HEK293 (cell line): ENCODE results near the gene ITPR3.

ENCODE experiments used
- ZNF23 ChIP-seq: fragments of 450-650 bp; formaldehyde crosslinking; IDR thresholded peaks from 2 replicates; pipeline ENCODE4 v1.5.1; 2016; ENCODE audit warnings: missing biosample characterization, missing genetic modification characterization, borderline replicate concordance
- ZNF266 ChIP-seq: fragments of 450-650 bp; formaldehyde crosslinking; IDR thresholded peaks from 2 replicates; pipeline ENCODE4 v1.5.1; 2016; ENCODE audit warnings: missing biosample characterization, missing genetic modification characterization, low read depth
- TF ChIP-seq, protein P1 (sequence below): fragments of 450-650 bp; formaldehyde crosslinking; IDR thresholded peaks from 2 replicates; pipeline ENCODE4 v1.5.1; 2016; ENCODE audit warnings: missing biosample characterization, missing genetic modification characterization
- TF ChIP-seq, protein P2 (sequence below): fragments of 450-650 bp; formaldehyde crosslinking; IDR thresholded peaks from 2 replicates; pipeline ENCODE4 v1.5.1; 2016; ENCODE audit warnings: missing biosample characterization, missing genetic modification characterization

DNA sequence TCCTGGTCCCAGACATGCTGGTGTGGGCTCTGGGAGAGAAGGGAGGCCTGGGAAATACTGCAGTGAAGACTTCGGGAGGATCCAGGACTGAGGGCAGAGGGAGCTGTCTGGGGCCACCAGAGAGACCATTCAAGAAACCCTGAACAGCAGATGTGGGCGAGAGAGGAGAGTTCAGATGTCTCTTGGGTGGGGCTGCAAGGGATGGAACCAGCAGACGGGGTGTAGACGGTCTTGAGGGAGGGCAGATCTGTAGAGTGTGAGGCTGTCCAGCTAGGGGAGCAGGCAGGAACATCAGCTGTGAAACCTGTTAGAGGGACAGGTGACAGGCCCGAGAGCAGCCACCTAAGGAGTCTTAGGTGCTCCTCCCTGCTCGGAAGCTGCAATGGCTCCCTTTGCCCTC, 38.9 kb downstream of the ITPR3 start:
- no peak for TF ChIP-seq ZNF266 (tag by site-specific recombination)
- TF ChIP-seq, protein P1, sequence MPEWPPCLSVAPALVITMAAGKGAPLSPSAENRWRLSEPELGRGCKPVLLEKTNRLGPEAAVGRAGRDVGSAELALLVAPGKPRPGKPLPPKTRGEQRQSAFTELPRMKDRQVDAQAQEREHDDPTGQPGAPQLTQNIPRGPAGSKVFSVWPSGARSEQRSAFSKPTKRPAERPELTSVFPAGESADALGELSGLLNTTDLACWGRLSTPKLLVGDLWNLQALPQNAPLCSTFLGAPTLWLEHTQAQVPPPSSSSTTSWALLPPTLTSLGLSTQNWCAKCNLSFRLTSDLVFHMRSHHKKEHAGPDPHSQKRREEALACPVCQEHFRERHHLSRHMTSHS, result no peak
- TF ChIP-seq ZNF23 (tag by site-specific recombination), result no peak
- TF ChIP-seq, protein P2, sequence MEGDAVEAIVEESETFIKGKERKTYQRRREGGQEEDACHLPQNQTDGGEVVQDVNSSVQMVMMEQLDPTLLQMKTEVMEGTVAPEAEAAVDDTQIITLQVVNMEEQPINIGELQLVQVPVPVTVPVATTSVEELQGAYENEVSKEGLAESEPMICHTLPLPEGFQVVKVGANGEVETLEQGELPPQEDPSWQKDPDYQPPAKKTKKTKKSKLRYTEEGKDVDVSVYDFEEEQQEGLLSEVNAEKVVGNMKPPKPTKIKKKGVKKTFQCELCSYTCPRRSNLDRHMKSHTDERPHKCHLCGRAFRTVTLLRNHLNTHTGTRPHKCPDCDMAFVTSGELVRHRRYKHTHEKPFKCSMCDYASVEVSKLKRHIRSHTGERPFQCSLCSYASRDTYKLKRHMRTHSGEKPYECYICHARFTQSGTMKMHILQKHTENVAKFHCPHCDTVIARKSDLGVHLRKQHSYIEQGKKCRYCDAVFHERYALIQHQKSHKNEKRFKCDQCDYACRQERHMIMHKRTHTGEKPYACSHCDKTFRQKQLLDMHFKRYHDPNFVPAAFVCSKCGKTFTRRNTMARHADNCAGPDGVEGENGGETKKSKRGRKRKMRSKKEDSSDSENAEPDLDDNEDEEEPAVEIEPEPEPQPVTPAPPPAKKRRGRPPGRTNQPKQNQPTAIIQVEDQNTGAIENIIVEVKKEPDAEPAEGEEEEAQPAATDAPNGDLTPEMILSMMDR (tag by site-specific recombination), result no peak
